SK-N-SH treated with all-trans-retinoic acid at 6 μM for 48 hours (cell line): ENCODE data around the gene CYP4F2.

Experiments
- BACH2 ChIP-seq: fragments of 250-450 bp; sonication (Bioruptor Pico); IDR thresholded peaks from 2 replicates; pipeline ENCODE4 v1.9.0; 2021; ENCODE audit warnings: mild to moderate bottlenecking, borderline replicate concordance
- RARB ChIP-seq: fragments of 250-450 bp; sonication (Bioruptor Pico); IDR thresholded peaks from 2 replicates; pipeline ENCODE4 v1.8.0; 2021; ENCODE audit warnings: mild to moderate bottlenecking, moderate library complexity

GRCh38 chr19:15913830-15914229 is 16.0 kb upstream of the CYP4F2 start:
- TF ChIP-seq BACH2 (CRISPR knock-in tag) = no peak
- TF ChIP-seq RARB = no peak
